ENCODE results near the gene MXRA8.

GRCh38 chr1:1314237-1314586 lies 44.1 kb downstream of the MXRA8 start:
- TF ChIP-seq CTCF (IDR thresholded peaks at IDR 0.05) (no peak), ZFX (IDR thresholded peaks at IDR 0.05; ENCODE audit: borderline replicate concordance) (no peak)
